ENCODE measurements around the gene DNPH1.

DNA sequence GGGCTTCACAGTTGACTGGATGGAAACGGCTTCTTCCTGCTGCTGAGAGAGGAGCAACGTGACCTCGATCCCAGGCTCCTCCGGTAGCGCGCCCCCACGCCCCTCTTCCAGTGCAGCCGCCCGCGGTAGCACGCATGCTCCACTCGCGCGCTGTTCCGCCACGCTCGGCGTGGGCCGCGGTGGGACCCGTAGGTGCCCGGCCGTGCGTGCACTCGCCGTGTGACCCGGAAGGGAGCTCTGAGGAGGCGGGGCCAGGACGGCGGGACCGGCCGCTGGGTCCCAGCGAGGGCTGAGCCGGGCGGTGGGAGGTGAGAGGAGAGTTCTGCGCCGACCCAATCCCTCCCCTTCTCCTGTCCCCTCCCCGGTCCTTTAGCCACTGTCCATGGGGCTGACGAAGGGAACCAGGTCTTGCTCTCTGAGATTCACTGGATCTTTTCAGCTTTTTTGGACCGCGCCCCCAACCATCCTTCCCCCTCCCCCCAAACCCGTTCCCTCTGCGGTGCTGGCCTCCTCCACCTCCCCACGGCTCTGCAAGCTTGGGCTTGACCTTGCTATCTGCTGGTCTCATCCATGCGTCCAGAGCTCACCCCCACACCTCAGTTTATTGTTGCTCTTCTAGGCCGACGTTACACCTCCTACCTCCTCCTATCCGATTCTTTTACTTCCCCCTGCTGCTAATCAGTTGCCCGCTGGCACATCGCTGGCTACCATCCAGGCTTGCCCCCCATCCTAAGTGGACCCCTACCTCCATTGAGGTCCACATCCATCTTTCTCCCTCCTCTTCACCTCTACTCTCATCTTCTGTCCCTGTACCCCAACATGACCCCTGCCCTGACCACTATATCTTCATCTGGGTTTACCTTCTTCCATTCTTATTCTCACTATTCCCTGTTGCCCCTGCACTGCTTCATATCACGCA is 47.1 kb downstream of the DNPH1 start, which contains the start of gene CUL9:
- TF ChIP-seq CTCF (IDR thresholded peaks at IDR 0.05) (peak in 2 of 6 experiments; percentile 16 to 21), EP300 (IDR thresholded peaks at IDR 0.05) (peak in 1 of 4 donors; percentile 70)

Data from upper lobe of left lung (tissue), 4 donors.